Amniotic stem cell (primary cell): ENCODE results near the gene TMPRSS11D.
A peak's percentile ranks its signal among the peaks of the same experiment; 100 is the strongest.

Experiments
- DNase-seq: peaks from one replicate; lab custom pipeline; 2025; lab: John Stamatoyannopoulos, UW

The TMPRSS11D gene

GRCh38 chr4:67885762-67886161, 2.0 kb upstream of the TMPRSS11D start:
- DNase-seq: peak; percentile 89

GRCh38 chr4:67884701-67885100, 899 bp upstream of the TMPRSS11D start:
- DNase-seq: no peak

GRCh38 chr4:67883458-67883857, 344 bp downstream of the TMPRSS11D start:
- no peak for DNase-seq

GRCh38 chr4:67880866-67881610, 2.8 kb downstream of the TMPRSS11D start:
- DNase-seq: no peak

- DNase-seq: no peak
Observed at GRCh38 chr4:67879486-67879885, 4.3 kb downstream of the TMPRSS11D start.

GRCh38 chr4:67877086-67877485, 6.7 kb downstream of the TMPRSS11D start:
- no peak for DNase-seq

- no peak for DNase-seq
Observed at GRCh38 chr4:67874986-67875385, 8.8 kb downstream of the TMPRSS11D start.

GRCh38 chr4:67873116-67873515, 10.7 kb downstream of the TMPRSS11D start:
- no peak for DNase-seq

GRCh38 chr4:67871867-67872266, 11.9 kb downstream of the TMPRSS11D start:
- DNase-seq: peak; percentile 20

GRCh38 chr4:67869580-67870190, 14.1 kb downstream of the TMPRSS11D start:
- no peak for DNase-seq

GRCh38 chr4:67861513-67861912, 22.3 kb downstream of the TMPRSS11D start:
- DNase-seq: no peak

GRCh38 chr4:67853336-67853735, 30.5 kb downstream of the TMPRSS11D start:
- DNase-seq: no peak

GRCh38 chr4:67820903-67821302, 62.9 kb downstream of the TMPRSS11D start:
- DNase-seq: no peak

- no peak for DNase-seq
Observed at GRCh38 chr4:67810011-67810410, 73.8 kb downstream of the TMPRSS11D start.

- DNase-seq: no peak
Observed at GRCh38 chr4:67809502-67809901, 74.3 kb downstream of the TMPRSS11D start.

- DNase-seq: no peak
Observed at GRCh38 chr4:67796810-67797209, 87.0 kb downstream of the TMPRSS11D start.

GRCh38 chr4:67790721-67791120, 93.1 kb downstream of the TMPRSS11D start:
- DNase-seq: no peak

GRCh38 chr4:67787311-67787710, 96.5 kb downstream of the TMPRSS11D start:
- no peak for DNase-seq

GRCh38 chr4:67785528-67785927, 98.3 kb downstream of the TMPRSS11D start:
- no peak for DNase-seq

- no peak for DNase-seq
Observed at GRCh38 chr4:67779631-67780030, 104.2 kb downstream of the TMPRSS11D start.

GRCh38 chr4:67776746-67777145, 107.1 kb downstream of the TMPRSS11D start:
- no peak for DNase-seq
